ENCODE measurements around the gene CYB561D1.

CYB561D1 gene

DNA sequence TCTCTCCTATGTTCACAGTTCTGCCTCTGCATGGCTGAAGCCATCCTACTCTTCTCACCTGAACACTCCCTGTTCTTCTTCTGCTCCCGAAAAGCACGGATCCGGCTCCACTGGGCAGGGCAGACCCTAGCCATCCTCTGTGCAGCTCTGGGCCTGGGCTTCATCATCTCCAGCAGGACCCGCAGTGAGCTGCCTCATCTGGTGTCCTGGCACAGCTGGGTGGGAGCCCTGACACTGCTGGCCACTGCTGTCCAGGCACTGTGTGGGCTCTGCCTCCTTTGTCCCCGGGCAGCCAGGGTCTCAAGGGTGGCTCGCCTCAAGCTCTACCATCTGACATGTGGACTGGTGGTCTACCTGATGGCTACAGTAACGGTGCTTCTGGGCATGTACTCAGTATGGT is 1.8 kb downstream of the CYB561D1 start:
- no peak for DNase-seq (ENCODE audit: low spot score)
- TF ChIP-seq, protein P1, sequence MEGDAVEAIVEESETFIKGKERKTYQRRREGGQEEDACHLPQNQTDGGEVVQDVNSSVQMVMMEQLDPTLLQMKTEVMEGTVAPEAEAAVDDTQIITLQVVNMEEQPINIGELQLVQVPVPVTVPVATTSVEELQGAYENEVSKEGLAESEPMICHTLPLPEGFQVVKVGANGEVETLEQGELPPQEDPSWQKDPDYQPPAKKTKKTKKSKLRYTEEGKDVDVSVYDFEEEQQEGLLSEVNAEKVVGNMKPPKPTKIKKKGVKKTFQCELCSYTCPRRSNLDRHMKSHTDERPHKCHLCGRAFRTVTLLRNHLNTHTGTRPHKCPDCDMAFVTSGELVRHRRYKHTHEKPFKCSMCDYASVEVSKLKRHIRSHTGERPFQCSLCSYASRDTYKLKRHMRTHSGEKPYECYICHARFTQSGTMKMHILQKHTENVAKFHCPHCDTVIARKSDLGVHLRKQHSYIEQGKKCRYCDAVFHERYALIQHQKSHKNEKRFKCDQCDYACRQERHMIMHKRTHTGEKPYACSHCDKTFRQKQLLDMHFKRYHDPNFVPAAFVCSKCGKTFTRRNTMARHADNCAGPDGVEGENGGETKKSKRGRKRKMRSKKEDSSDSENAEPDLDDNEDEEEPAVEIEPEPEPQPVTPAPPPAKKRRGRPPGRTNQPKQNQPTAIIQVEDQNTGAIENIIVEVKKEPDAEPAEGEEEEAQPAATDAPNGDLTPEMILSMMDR (IDR thresholded peaks at IDR 0.05; ENCODE audit: extremely low read depth, missing control alignments): no peak

DNA sequence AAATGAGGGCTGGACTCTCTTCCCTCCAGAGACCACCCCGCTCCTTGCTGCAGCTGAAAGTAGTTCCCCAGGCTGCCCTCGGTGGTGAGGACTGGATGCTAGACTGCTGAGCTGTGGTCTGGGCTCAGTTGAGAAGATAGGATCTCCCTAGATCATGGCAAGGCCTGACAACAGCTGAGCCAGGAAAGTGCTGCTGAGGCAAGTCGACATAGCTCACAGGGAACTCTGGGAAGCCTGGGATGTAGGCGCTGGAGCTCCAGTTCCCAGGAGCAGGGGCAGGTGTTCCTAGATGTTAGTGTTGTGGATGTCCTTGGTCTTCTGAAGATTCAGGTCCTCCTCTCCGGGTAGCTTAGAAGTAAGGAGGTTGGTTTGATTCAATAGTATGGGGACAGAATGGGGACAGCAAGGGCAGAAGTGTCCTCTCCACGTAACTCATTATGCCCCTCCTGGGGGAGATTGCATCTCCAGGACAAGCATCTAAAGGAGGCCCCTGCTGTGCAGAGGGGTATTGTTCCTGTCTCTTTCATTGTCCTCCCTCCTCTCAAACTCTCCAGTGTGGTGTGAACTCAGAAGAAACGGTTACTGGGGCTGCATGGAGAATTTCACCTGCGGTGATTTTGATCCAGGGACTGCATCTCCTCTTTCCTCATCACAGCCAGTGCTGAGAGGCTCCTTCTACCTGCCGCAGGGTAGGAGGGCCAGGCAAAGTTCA is 3.7 kb downstream of the CYB561D1 start:
- DNase-seq (ENCODE audit: low spot score): no peak
- TF ChIP-seq, protein P1 (IDR thresholded peaks at IDR 0.05; ENCODE audit: extremely low read depth, missing control alignments): no peak

DNA sequence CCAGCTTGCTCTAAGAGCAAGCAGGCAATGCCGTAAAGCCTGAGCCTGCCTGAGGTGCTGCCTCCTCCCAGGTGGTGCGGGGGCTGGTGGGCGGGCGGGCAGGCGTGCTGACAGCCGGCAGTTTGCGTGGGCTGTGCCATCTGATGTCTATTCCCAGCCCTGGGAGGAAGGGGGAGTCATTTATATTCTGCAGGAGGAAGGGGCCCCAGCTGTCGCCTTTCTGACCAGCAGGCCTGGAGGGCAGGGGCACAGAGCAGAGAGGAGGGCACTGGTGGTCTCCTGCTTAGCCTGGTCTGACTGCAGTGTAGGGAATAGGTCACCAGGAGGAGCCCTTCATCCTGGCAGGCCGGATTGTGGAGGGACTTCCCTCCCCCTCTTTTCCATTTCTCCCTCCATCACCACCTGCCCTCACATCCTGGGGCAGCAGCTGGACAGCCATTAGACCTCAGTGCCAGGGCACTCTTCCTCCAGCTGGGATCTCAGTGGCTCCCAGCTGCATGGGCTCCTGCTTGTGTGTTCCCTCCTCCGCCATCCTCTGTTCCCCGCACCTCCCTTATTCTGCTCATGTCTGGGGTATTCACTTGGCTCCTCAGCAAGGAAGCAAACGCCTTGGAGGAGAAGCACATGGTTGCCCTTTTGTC is 4.4 kb downstream of the CYB561D1 start:
- no peak for DNase-seq (ENCODE audit: low spot score)
- TF ChIP-seq, protein P1 (IDR thresholded peaks at IDR 0.05; ENCODE audit: extremely low read depth, missing control alignments): peak; percentile 39

DNA sequence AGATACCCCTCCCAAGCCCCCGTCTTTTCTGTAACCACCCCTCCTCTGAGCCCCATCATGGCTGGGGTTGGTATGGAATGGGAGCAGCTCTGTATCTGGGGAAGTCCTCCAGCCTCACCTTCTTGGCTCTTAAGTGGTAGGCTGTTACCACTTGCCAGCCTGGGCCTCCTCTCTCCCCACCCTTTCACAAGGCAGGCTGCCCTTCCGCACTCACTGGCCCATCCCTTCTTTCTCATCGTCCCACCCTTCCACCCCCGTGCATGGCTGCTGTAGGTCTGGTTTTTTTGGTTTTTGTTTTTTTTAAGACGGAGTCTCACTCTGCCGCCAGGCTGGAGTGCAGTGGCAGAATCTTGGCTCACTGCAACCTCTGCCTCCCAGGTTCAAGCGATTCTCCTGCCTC is 5.2 kb downstream of the CYB561D1 start:
- no peak for DNase-seq (ENCODE audit: low spot score)
- TF ChIP-seq, protein P1 (IDR thresholded peaks at IDR 0.05; ENCODE audit: extremely low read depth, missing control alignments): no peak

DNA sequence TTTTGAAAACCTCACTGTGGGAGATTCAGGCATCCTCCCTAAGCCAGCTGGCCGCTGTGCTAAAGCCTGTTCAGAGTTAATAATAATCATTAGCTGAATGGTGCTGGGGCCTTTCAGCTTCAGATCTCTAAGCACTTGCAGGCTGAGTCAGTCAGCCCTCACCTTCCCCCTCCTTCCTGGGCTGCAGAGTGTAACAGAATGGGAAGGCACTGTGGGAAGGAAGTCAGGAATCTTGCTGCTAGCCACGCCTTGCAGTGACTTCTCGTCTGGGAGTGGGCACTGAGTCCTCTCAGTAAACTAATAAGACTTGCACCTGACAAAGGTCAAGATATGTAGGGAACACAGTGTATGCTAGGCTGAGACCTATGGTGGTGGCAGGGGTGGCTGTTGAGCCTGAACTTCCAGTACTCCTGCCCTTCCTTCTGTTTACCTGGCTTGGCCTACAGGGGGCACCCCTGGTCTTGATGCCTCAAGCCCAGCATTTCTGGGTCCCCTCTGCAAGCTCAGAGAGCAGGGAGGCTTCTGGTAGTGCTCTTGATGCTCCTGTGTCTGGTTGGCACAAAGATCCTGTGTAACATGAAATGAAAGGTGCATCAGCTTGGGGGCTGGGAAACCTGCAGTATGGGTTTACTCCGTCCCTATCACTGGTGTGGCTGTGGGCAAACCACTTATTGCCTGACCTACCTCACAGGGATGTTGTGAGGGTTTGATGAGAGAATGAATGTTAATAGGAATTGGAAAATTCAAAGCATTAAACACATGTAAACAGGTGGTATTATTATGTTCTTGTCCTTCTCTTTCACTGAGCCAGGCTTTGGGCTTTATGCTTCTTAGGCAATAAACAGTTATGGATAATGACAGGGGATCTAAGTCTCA is 6.0 kb downstream of the CYB561D1 start:
- peak; percentile 45 for DNase-seq (ENCODE audit: low spot score)
- TF ChIP-seq, protein P1 (IDR thresholded peaks at IDR 0.05; ENCODE audit: extremely low read depth, missing control alignments): peak; percentile 20

DNA sequence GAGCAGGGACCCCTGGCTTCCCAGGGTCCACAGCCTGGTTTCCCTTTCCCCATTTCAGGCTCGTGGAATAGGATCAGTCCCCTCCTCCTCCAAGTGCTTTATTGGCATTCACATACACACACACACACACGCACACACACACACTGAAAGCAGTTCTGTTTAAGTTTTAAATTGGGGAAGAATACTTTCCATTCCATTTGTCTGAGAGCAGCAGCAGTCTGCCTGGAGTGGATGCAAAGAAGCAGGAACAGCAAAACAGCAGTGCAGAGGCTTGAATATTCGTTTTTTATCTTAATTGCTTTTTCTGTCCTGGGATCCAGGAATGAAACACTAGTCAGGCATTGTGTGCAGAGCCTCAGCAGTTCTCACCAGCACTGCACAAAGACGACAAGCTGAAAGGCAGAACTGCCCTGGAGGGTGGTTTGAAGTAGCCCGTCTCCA is 7.1 kb downstream of the CYB561D1 start:
- DNase-seq (ENCODE audit: low spot score): no peak
- TF ChIP-seq, protein P1 (IDR thresholded peaks at IDR 0.05; ENCODE audit: extremely low read depth, missing control alignments): no peak

All from GM20000 (cell line).